ENCODE data around the gene TRIP4.
A peak's percentile ranks its signal among the peaks of the same experiment; 100 is the strongest.
"Not testable (repeated sequence)": the region's sequence is repeated elsewhere in the genome, so short reads cannot be mapped to it uniquely, and the experiment has no call there.

The TRIP4 gene

DNA sequence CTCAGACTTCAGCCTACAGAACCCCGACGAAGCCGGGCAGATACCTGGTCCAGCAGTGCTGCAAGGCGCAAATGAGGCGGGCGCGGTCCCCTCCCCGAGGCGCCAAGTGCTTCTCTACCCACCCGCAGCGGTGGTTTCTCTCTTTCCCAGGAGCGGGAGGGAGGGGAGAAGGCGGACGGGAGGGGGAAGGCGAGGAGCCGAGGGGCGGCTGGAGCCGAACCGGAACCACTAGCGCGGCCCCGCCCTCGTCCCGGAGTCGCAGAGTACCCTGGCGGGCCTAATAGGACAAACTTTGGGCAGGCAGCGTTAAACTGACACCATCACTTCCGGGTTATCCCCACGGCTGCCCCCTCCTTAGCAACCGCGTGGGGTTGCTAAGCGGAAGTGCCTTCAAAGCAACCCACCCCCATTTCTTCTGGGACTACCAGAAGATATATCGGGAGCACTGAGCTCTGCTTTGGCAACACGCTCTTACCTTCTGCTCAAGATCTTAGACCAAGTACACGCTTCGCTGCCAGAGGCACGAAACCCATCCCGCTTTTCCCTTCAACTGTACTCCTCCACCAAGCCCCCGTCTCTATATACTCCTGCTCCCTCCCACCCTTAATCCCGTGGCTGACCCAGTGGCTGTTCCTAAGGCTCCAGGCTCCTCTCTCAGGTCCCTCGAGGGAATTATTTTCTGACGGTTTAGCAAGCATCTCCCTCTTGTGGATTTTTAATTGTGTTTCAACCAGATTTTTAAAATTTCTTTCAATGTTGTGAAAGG is 31.5 kb upstream of the TRIP4 start, which contains the start of gene CSNK1G1:
Gene CSNK1G1, minus strand, starts transcription at position 230 of the 766 bp plus-strand sequence. CDS start 55,674 bp downstream, outside the sequence.
- peak; percentile 99 for DNase-seq
- Histone ChIP-seq H2BK5ac (ENCODE audit: low read length) (no peak within 1 kb of the TSS), H3K9ac (ENCODE audit: low read length) (peak within 1 kb of the TSS; percentile 91), H3K27ac (ENCODE audit: low read depth, low read length) (peak within 1 kb of the TSS; percentile 51), H3K4me3 (ENCODE audit: low read length) (peak within 1 kb of the TSS; percentile 94), H3K36me3 (ENCODE audit: control insufficient read depth, insufficient read depth, low read length) (no peaks in the 10 kb centered on the region), H4K5ac (ENCODE audit: low read length) (no peak within 1 kb of the TSS), H3K18ac (ENCODE audit: low read length) (peak within 1 kb of the TSS; percentile 82), H2BK120ac (ENCODE audit: low read depth, low read length) (peak within 1 kb of the TSS; percentile 17), H2BK15ac (replicated peaks; ENCODE audit: low read depth) (no peak within 1 kb of the TSS), H2AK5ac (ENCODE audit: low read length) (no peak within 1 kb of the TSS), H3K23ac (ENCODE audit: low read length) (no peak within 1 kb of the TSS), H3K4me1 (ENCODE audit: control insufficient read depth, low read depth, low read length) (no peaks in the 10 kb centered on the region), H3K56ac (ENCODE audit: low read length) (peak within 1 kb of the TSS; percentile 93), H4K8ac (ENCODE audit: low read depth, low read length) (peak within 1 kb of the TSS; percentile 7), H3K4me2 (ENCODE audit: low read length) (peak within 1 kb of the TSS; percentile 81), H3K4ac (ENCODE audit: low read depth, low read length) (peak within 1 kb of the TSS; percentile 89), H3K27me3 (ENCODE audit: insufficient read depth, low read length, poor library complexity) (no peaks in the 10 kb centered on the region), H3K79me1 (ENCODE audit: low read length) (peaks cover 4% of the 10 kb centered on the region), H3K79me2 (ENCODE audit: control insufficient read depth, insufficient read depth, low read length) (peaks cover 10% of the 10 kb centered on the region)
- WGBS (ENCODE audit: extremely low coverage, insufficient coverage, low lambda C conversion rate), result no CpG with 5 or more reads among the region's 42 CpGs

GRCh38 chr15:64356710-64357040 is 31.0 kb upstream of the TRIP4 start:
- Histone ChIP-seq H2BK5ac (ENCODE audit: low read length) (no peak overlapping the region), H3K4ac (ENCODE audit: low read depth, low read length) (no peak overlapping the region), H3K23ac (ENCODE audit: low read length) (no peak overlapping the region), H3K4me2 (ENCODE audit: low read length) (no peak overlapping the region), H3K56ac (ENCODE audit: low read length) (no peak overlapping the region), H3K4me3 (ENCODE audit: low read length) (no peak overlapping the region), H3K27me3 (ENCODE audit: insufficient read depth, low read length, poor library complexity) (no peaks in the 10 kb centered on the region), H3K9ac (ENCODE audit: low read length) (peak overlapping the region; percentile 8), H3K79me1 (ENCODE audit: low read length) (peaks cover 4% of the 10 kb centered on the region), H3K36me3 (ENCODE audit: control insufficient read depth, insufficient read depth, low read length) (no peaks in the 10 kb centered on the region), H3K4me1 (ENCODE audit: control insufficient read depth, low read depth, low read length) (no peaks in the 10 kb centered on the region), H3K27ac (ENCODE audit: low read depth, low read length) (no peak overlapping the region), H3K18ac (ENCODE audit: low read length) (no peak overlapping the region), H3K79me2 (ENCODE audit: control insufficient read depth, insufficient read depth, low read length) (peaks cover 10% of the 10 kb centered on the region), H4K8ac (ENCODE audit: low read depth, low read length) (no peak overlapping the region), H2BK15ac (replicated peaks; ENCODE audit: low read depth) (no peak overlapping the region), H2AK5ac (ENCODE audit: low read length) (no peak overlapping the region), H4K5ac (ENCODE audit: low read length) (no peak overlapping the region), H2BK120ac (ENCODE audit: low read depth, low read length) (no peak overlapping the region)
- WGBS (ENCODE audit: extremely low coverage, insufficient coverage, low lambda C conversion rate), result no CpG with 5 or more reads among the region's 5 CpGs
- no peak for DNase-seq

DNA sequence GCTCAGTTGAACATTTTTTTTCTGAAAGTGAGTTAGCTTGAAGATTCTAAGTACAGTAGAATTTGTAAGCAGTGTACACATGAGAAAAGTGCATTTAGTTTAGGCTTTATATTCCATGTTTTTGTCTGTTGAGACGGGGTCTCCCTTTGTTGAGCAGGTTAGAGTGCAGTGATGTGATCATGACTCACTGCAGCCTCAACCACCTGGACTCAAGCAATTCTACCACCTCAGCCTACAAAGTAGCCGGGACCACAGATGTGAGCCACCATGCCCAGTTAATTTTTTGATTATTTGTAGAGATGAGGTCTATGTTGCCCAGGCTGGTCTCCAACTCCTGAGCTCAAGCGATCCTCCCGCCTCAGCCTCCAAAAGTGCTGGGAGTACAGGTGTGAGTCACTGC is 26.4 kb upstream of the TRIP4 start:
- Histone ChIP-seq H3K4me2 (ENCODE audit: low read length) (no peak overlapping the region), H2AK5ac (ENCODE audit: low read length) (no peak overlapping the region), H2BK15ac (replicated peaks; ENCODE audit: low read depth) (no peak overlapping the region), H3K27ac (ENCODE audit: low read depth, low read length) (no peak overlapping the region), H3K9ac (ENCODE audit: low read length) (no peak overlapping the region), H2BK5ac (ENCODE audit: low read length) (no peak overlapping the region), H3K4me3 (ENCODE audit: low read length) (no peak overlapping the region), H3K79me2 (ENCODE audit: control insufficient read depth, insufficient read depth, low read length) (no peaks in the 10 kb centered on the region), H3K18ac (ENCODE audit: low read length) (no peak overlapping the region), H3K27me3 (ENCODE audit: insufficient read depth, low read length, poor library complexity) (no peaks in the 10 kb centered on the region), H4K8ac (ENCODE audit: low read depth, low read length) (no peak overlapping the region), H3K36me3 (ENCODE audit: control insufficient read depth, insufficient read depth, low read length) (no peaks in the 10 kb centered on the region), H3K56ac (ENCODE audit: low read length) (no peak overlapping the region), H3K4ac (ENCODE audit: low read depth, low read length) (no peak overlapping the region), H4K5ac (ENCODE audit: low read length) (no peak overlapping the region), H2BK120ac (ENCODE audit: low read depth, low read length) (no peak overlapping the region), H3K79me1 (ENCODE audit: low read length) (no peaks in the 10 kb centered on the region), H3K4me1 (ENCODE audit: control insufficient read depth, low read depth, low read length) (no peaks in the 10 kb centered on the region), H3K23ac (ENCODE audit: low read length) (no peak overlapping the region)
- WGBS (ENCODE audit: extremely low coverage, insufficient coverage, low lambda C conversion rate), result no CpG with 5 or more reads among the region's 4 CpGs
- no peak for DNase-seq

DNA sequence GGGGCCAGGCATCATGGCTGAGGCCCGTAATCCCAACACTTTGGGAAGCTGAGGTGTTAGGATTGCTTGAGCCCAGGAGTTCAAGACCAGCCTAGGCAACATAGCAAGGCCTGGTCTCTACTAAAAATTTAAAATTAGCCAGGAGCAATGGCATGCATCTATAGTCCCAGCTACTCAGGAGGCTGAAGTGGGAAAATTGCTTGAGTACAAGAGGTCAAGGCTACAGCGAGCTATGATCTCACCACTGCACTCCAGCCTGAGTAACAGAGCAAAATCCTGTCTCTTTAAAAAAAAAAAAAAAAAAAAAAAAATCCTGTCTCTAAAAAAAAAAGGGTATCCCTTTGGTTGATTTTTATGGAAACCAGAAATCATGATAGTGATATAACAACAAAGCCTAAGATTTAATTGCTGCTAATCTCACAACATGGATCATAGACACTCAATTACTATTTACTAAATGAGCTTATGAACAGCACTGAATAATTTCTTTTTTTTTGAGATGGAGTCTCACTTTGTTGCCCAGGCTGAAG is 18.5 kb upstream of the TRIP4 start:
- H2AK5ac ChIP-seq (ENCODE audit: low read length), result no peak overlapping the region
- H2BK5ac ChIP-seq (ENCODE audit: low read length), result no peak overlapping the region
- no peak overlapping the region for H2BK15ac ChIP-seq (replicated peaks; ENCODE audit: low read depth)
- H3K79me1 ChIP-seq (ENCODE audit: low read length), result peaks cover 2% of the 10 kb centered on the region
- no peak overlapping the region for H3K18ac ChIP-seq (ENCODE audit: low read length)
- no peak overlapping the region for H2BK120ac ChIP-seq (ENCODE audit: low read depth, low read length)
- no peak overlapping the region for H3K9ac ChIP-seq (ENCODE audit: low read length)
- no peak overlapping the region for H3K4ac ChIP-seq (ENCODE audit: low read depth, low read length)
- peaks cover 4% of the 10 kb centered on the region for H3K36me3 ChIP-seq (ENCODE audit: control insufficient read depth, insufficient read depth, low read length)
- no peak overlapping the region for H3K4me3 ChIP-seq (ENCODE audit: low read length)
- H3K4me1 ChIP-seq (ENCODE audit: control insufficient read depth, low read depth, low read length), result no peaks in the 10 kb centered on the region
- no peak overlapping the region for H3K4me2 ChIP-seq (ENCODE audit: low read length)
- WGBS (ENCODE audit: extremely low coverage, insufficient coverage, low lambda C conversion rate), result no CpG with 5 or more reads among the region's 2 CpGs
- no peak overlapping the region for H3K23ac ChIP-seq (ENCODE audit: low read length)
- no peak overlapping the region for H4K8ac ChIP-seq (ENCODE audit: low read depth, low read length)
- no peak overlapping the region for H3K27ac ChIP-seq (ENCODE audit: low read depth, low read length)
- no peaks in the 10 kb centered on the region for H3K27me3 ChIP-seq (ENCODE audit: insufficient read depth, low read length, poor library complexity)
- no peak overlapping the region for H3K56ac ChIP-seq (ENCODE audit: low read length)
- no peak for DNase-seq
- H3K79me2 ChIP-seq (ENCODE audit: control insufficient read depth, insufficient read depth, low read length), result no peaks in the 10 kb centered on the region
- H4K5ac ChIP-seq (ENCODE audit: low read length), result no peak overlapping the region

GRCh38 chr15:64371383-64371782 is 16.3 kb upstream of the TRIP4 start:
- not testable (repeated sequence) for H3K18ac ChIP-seq (ENCODE audit: low read length); H4K5ac ChIP-seq (ENCODE audit: low read length); H3K4me2 ChIP-seq (ENCODE audit: low read length); H3K36me3 ChIP-seq (ENCODE audit: control insufficient read depth, insufficient read depth, low read length); H4K8ac ChIP-seq (ENCODE audit: low read depth, low read length); H3K9ac ChIP-seq (ENCODE audit: low read length); H3K4me1 ChIP-seq (ENCODE audit: control insufficient read depth, low read depth, low read length); H2AK5ac ChIP-seq (ENCODE audit: low read length); H3K4ac ChIP-seq (ENCODE audit: low read depth, low read length); H2BK120ac ChIP-seq (ENCODE audit: low read depth, low read length); H3K27ac ChIP-seq (ENCODE audit: low read depth, low read length); DNase-seq; H2BK5ac ChIP-seq (ENCODE audit: low read length); H3K56ac ChIP-seq (ENCODE audit: low read length); H3K4me3 ChIP-seq (ENCODE audit: low read length); H3K23ac ChIP-seq (ENCODE audit: low read length); H3K27me3 ChIP-seq (ENCODE audit: insufficient read depth, low read length, poor library complexity); H3K79me1 ChIP-seq (ENCODE audit: low read length); H2BK15ac ChIP-seq (replicated peaks; ENCODE audit: low read depth); H3K79me2 ChIP-seq (ENCODE audit: control insufficient read depth, insufficient read depth, low read length)
- no CpG with 5 or more reads among the region's 8 CpGs for WGBS (ENCODE audit: extremely low coverage, insufficient coverage, low lambda C conversion rate)
